ENCODE results near the gene KLF3.

The KLF3 gene

GRCh38 chr4:38674258-38675144 lies 10.5 kb downstream of the KLF3 start:
- no peak for TF ChIP-seq ZNF274 (IDR thresholded peaks at IDR 0.05; ENCODE audit: low read depth, low read length)
- H3K4me3 ChIP-seq (ENCODE audit: low read length) = peak overlapping the region; percentile 32; the same call in 1 of the 2 replicates

DNA sequence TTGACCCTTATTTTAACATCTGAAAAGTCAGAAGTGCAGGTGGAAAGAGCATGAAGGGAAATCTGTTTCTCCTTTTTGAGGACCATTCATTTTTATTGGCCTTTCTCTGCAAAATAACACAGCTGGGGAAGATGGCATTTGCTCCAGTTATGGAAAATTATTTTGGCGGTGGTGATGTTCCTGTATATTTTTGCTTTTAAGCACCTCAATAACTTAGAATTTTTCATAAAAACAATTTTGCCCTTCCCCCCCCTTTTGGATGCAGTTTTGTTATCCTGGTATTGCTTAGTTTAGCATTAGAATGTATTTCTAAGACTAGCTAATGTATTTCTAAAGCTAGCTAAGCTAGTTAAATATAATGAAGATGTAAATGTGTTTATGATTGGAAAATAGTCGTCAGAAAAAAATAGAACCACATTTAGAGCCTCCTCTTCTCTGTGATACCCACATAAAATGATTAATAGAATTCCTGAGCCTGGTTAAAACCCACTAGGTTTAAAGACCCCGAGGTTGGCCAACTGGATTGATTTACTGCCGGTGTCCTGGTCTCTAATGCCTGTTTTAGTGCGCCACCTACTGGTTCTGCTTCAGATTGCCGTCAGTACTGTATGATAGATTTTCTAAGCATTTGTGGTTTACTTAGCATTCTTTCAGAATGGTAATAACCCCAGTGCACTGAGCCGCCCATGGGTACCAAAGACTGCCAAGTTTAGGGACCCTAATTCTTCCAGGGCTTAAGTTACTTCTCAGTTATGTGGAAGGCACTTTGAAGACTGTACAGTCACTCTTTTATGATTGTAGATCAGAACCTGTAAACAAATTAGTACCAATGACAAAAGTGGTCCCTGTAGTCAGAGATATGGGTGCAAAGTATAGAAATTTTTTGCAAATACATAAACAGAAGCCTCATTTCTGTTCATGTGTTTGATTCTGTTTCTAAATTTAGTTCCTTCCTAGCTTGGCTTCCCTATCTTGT lies 11.4 kb downstream of the KLF3 start:
- TF ChIP-seq ZNF274 (IDR thresholded peaks at IDR 0.05; ENCODE audit: low read depth, low read length) = no peak
- peak overlapping the region; percentile 32; the same call in 1 of the 2 replicates for H3K4me3 ChIP-seq (ENCODE audit: low read length)

DNA sequence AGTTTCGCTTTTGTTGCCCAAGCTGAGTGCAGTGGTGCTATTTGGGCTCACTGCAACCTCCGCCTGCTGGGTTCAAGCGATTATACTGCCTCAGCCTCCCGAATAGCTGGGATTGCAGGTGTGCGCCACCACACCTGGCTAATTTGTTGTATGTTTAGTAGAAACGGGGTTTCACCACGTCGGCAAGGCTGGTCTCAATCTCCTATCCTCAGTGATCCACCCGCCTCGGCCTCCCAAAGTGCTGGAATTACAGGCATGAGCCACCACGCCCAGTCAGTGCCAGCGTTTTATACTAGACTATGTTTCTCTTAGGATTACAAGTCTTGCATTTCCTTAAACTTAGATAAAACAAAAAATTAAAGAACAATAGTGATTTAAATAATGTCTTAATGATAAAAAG lies 13.0 kb downstream of the KLF3 start:
- no peak overlapping the region for H3K4me3 ChIP-seq (ENCODE audit: low read length)
- no peak for TF ChIP-seq ZNF274 (IDR thresholded peaks at IDR 0.05; ENCODE audit: low read depth, low read length)

DNA sequence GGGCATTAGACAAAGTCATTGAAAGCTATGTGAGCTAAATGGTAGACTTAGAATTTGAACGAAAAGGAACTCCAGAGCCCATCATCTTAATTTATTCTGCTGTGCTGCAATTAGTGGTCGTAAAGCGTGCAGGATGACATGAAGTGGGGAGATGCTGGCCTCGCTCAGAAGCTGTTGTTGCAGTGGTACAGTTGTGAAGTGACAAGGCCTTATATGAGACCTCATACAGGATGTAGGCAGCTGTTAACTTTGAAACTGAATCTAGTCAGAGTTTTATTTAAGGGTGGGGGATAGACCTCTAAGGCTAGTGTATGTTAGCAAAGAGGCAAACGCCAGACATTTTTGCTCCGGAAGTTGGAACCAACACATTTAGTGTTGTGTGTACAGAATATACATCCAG lies 13.4 kb downstream of the KLF3 start:
- H3K4me3 ChIP-seq (ENCODE audit: low read length) = no peak overlapping the region
- TF ChIP-seq ZNF274 (IDR thresholded peaks at IDR 0.05; ENCODE audit: low read depth, low read length) = no peak

- no peak for TF ChIP-seq ZNF274 (IDR thresholded peaks at IDR 0.05; ENCODE audit: low read depth, low read length)
- H3K4me3 ChIP-seq (ENCODE audit: low read length) = no peak overlapping the region
These were observed 14.1 kb downstream of the KLF3 start for GRCh38 chr4:38678078-38678477.

GRCh38 chr4:38679921-38680320 lies 15.9 kb downstream of the KLF3 start:
- no peak for TF ChIP-seq ZNF274 (IDR thresholded peaks at IDR 0.05; ENCODE audit: low read depth, low read length)
- no peak overlapping the region for H3K4me3 ChIP-seq (ENCODE audit: low read length)

DNA sequence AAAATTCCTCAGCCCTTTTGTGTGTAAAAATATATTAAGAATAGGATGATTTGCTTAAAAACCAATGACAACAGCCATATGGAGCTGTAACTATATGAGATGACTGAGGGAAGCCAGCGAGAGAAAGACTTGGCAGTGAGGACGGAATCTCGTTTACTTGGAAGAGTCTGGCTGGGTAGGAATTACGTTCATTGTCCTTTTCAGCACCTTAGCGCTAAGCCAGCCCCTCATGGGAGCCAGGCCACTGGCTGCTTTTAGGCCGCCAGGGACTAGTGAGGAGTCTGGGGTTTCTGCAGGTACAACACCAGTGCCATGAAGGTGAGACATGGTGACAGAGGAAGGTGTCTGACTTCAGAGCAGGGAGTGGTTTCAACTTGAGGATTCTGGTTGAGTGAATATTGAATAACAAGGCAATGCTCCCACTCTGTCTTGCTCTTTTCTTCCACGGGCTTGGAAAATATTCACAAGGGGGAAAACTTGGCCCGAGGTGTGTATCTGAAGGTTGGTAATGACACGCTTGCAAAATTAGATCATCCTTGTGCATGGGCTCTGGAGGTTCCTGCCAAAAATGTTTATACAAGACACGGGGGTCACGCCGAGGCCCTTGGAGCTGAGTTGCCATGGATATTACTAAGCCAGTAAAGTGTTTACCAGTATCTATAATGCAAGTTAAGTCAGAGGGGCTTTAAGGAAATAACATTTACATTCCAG lies 17.4 kb downstream of the KLF3 start:
- no peak overlapping the region for H3K4me3 ChIP-seq (ENCODE audit: low read length)
- TF ChIP-seq ZNF274 (IDR thresholded peaks at IDR 0.05; ENCODE audit: low read depth, low read length) = no peak

GRCh38 chr4:38682336-38682735 lies 18.3 kb downstream of the KLF3 start:
- no peak overlapping the region for H3K4me3 ChIP-seq (ENCODE audit: low read length)
- no peak for TF ChIP-seq ZNF274 (IDR thresholded peaks at IDR 0.05; ENCODE audit: low read depth, low read length)

DNA sequence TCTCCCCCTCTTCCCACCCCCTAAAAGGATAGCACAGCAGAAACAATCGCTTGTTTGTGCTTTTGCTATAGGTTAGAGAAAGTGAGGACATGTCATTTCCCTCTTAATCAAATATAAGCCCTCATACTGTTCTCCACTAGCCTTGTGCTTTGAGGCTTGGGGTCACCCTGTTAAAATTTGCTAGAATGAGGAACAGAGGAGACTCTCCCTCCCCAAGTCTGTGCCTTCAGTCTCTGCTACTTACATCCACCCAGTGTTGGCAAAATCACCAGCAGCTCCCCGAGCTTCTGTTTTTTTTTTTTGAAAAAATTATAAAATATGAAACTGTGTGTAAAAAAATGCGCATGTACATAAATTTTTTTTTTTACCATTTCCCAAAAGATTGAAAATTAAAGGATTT lies 19.3 kb downstream of the KLF3 start:
- TF ChIP-seq ZNF274 (IDR thresholded peaks at IDR 0.05; ENCODE audit: low read depth, low read length) = no peak

DNA sequence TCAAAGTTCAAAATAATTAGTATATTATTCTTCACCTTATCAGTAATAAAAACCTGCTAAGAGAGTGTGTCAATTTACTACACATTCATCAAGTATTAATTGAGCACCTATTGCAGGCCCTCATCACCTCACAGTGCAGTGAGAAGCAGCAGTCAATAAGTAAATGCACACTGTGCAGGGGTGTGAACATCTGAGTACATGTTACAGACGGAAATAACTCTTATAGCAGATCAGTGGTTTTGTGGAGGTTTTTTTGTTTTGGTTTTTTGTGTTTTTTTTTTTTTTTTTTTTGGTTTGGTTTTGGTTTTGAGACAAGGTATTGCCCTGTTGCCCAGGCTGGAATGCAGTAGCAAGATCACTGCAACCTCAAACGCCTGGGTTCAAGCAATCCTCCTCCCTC lies 20.3 kb downstream of the KLF3 start:
- TF ChIP-seq ZNF274 (IDR thresholded peaks at IDR 0.05; ENCODE audit: low read depth, low read length) = no peak
- H3K4me3 ChIP-seq (ENCODE audit: low read length) = no peak overlapping the region

More for the DNA sequence above, 19.3 kb downstream of the KLF3 start:
- H3K4me3 ChIP-seq (ENCODE audit: low read length) = no peak overlapping the region

GRCh38 chr4:38684951-38685844 lies 21.2 kb downstream of the KLF3 start:
- TF ChIP-seq ZNF274 (IDR thresholded peaks at IDR 0.05; ENCODE audit: low read depth, low read length) = no peak

GRCh38 chr4:38686682-38687081 lies 22.7 kb downstream of the KLF3 start:
- no peak for TF ChIP-seq ZNF274 (IDR thresholded peaks at IDR 0.05; ENCODE audit: low read depth, low read length)
- no peak overlapping the region for H3K4me3 ChIP-seq (ENCODE audit: low read length)

More at GRCh38 chr4:38684951-38685844, 21.2 kb downstream of the KLF3 start:
- no peak overlapping the region for H3K4me3 ChIP-seq (ENCODE audit: low read length)

- H3K4me3 ChIP-seq (ENCODE audit: low read length) = no peak overlapping the region
- no peak for TF ChIP-seq ZNF274 (IDR thresholded peaks at IDR 0.05; ENCODE audit: low read depth, low read length)
These were observed 23.6 kb downstream of the KLF3 start for GRCh38 chr4:38687571-38688011.
